ENCODE results near the gene CDK19. TPM values are rescaled to one million over a fixed set of nuclear protein-coding genes. Genes with fewer than 3 reads are reported as not detected.
"Not testable (repeated sequence)": the region's sequence is repeated elsewhere in the genome, so short reads cannot be mapped to it uniquely, and the experiment has no call there.

The CDK19 gene
- total and polyA plus RNA-seq, 12 donors = 3.5 to 59.1 (median 7.9) TPM

DNA sequence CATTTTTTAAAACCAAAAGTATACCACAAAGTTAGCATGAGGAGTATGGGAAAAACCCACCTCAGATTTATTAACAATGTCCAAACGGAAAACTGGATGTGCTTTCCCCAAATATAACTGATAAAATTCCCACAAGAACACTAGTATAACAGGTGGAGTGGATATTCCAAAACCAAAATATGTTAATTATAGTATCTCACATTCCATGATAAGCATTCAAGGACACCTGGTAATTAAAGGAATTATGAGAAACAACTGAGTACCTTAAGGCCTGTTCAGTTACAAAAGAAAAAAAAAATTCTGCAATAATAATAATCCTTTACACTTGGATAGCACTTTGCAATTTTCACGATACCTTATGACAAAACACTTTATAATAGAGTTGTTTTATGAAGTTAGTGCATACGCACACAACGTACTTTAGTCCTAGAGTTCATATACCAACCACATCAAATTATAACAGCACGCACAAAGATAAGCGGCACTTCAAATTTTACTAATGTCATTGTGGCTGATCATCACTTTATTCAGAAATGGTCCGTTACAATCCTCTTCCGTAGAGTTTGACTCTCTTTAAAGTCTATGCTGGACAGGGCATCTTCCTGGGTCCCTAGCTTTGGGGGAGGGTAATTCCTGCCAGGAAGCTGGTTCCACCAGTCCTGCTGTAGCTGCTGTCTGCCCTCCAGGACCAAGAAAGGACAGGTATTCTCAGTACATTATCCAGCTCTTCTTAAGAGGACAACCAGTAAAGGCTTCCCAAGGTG is 1.7 kb downstream of the CDK19 start:
- Histone ChIP-seq H3K4me3 (peak overlapping the region in 2 of 4 donors; percentile 68 to 81), H3K36me3 (replicated peaks in 1 of 2) (no peaks in the 10 kb centered on the region), H3K9me3 (replicated peaks in 1 of 3) (no peaks in the 10 kb centered on the region), H3K27ac (no peak overlapping the region), H3K27me3 (no peaks in the 10 kb centered on the region), H3K4me1 (replicated peaks in 1 of 2) (peaks cover 8 to 30% of the 10 kb centered on the region in 2 donors)
- intact Hi-C loops (cut with DNase I) = no loop called here
- WGBS, 4 donors = 82 to 83% (median 82%) methylated on average over 8 of the region's 8 CpGs
- TF ChIP-seq, protein P1, sequence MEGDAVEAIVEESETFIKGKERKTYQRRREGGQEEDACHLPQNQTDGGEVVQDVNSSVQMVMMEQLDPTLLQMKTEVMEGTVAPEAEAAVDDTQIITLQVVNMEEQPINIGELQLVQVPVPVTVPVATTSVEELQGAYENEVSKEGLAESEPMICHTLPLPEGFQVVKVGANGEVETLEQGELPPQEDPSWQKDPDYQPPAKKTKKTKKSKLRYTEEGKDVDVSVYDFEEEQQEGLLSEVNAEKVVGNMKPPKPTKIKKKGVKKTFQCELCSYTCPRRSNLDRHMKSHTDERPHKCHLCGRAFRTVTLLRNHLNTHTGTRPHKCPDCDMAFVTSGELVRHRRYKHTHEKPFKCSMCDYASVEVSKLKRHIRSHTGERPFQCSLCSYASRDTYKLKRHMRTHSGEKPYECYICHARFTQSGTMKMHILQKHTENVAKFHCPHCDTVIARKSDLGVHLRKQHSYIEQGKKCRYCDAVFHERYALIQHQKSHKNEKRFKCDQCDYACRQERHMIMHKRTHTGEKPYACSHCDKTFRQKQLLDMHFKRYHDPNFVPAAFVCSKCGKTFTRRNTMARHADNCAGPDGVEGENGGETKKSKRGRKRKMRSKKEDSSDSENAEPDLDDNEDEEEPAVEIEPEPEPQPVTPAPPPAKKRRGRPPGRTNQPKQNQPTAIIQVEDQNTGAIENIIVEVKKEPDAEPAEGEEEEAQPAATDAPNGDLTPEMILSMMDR (IDR thresholded peaks at IDR 0.05) = no peak
- TF ChIP-seq POLR2A (IDR thresholded peaks at IDR 0.05) = no peak
- no peak for DNase-seq

DNA sequence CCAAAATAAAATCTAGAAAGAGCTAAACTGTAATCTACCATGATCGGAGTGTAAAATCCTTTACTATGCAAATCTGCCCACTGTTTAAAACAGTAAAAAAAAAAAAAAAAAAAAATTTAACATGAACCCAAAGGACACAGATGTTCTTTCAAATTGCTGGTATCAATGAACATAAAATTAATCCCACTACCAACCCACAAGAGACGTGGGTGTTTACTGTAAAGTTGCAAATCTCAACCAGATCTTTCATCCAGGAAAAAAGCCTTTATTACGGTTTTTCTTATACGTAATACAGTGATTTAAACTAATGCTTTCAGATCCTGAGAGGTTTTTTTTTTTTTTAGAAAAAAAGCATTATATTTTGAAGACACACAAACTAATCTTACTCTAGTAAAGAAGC is 2.5 kb downstream of the CDK19 start:
- H3K27me3 ChIP-seq = no peaks in the 10 kb centered on the region
- WGBS, 4 donors = 92 to 97% (median 96%) methylated on average over 4 of the region's 4 CpGs
- H3K36me3 ChIP-seq (replicated peaks in 1 of 2) = no peaks in the 10 kb centered on the region
- H3K9me3 ChIP-seq (replicated peaks in 1 of 3) = no peaks in the 10 kb centered on the region
- H3K4me3 ChIP-seq = no peak overlapping the region
- intact Hi-C loops (cut with DNase I) = no loop called here
- TF ChIP-seq, protein P1 (IDR thresholded peaks at IDR 0.05) = no peak
- TF ChIP-seq POLR2A (IDR thresholded peaks at IDR 0.05) = no peak
- H3K27ac ChIP-seq = no peak overlapping the region
- no peak for DNase-seq
- H3K4me1 ChIP-seq (replicated peaks in 1 of 2) = peaks cover 8 to 28% of the 10 kb centered on the region in 2 donors

DNA sequence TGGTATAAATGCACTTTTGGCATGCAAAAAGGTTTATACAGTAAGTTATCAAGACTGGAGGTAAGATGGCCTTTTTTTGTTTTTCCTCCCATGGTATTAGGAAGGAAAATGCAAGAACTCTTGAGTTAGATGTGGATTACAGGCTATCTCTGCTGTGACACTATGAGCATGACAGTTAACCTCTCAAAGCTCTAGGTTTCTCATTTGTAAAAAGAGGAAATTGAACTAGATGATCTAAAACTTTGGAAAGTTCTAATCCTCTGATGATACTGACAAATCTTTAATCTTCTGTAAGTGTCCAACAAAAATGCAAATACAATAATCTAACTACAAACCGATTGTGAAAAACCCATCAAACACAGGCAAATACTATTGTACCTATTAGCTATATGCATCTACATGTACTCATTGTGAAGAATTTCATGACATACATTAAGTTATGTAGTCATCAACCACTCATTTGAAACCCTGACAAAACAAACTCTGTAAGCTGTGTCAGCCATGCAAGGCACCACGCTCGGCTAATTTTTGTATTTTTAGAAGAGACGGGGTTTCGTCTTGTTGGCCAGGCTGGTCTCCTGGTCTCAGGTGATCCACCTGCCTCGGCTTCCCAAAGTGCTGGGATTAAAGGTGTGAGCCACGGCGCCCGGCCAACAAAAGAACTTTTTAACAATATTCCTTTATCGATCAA is 4.2 kb downstream of the CDK19 start:
- no peaks in the 10 kb centered on the region for H3K9me3 ChIP-seq (replicated peaks in 1 of 3)
- no peaks in the 10 kb centered on the region for H3K27me3 ChIP-seq
- TF ChIP-seq POLR2A (IDR thresholded peaks at IDR 0.05) = no peak
- TF ChIP-seq, protein P1 (IDR thresholded peaks at IDR 0.05) = no peak
- H3K36me3 ChIP-seq (replicated peaks in 1 of 2) = no peaks in the 10 kb centered on the region
- intact Hi-C loops (cut with DNase I) = no loop called here
- peaks cover 4 to 12% of the 10 kb centered on the region in 2 donors for H3K4me1 ChIP-seq (replicated peaks in 1 of 2)
- H3K4me3 ChIP-seq = no peak overlapping the region
- no peak overlapping the region for H3K27ac ChIP-seq
- WGBS, 4 donors = 96 to 97% (median 97%) methylated on average over 10 of the region's 10 CpGs
- DNase-seq = no peak

DNA sequence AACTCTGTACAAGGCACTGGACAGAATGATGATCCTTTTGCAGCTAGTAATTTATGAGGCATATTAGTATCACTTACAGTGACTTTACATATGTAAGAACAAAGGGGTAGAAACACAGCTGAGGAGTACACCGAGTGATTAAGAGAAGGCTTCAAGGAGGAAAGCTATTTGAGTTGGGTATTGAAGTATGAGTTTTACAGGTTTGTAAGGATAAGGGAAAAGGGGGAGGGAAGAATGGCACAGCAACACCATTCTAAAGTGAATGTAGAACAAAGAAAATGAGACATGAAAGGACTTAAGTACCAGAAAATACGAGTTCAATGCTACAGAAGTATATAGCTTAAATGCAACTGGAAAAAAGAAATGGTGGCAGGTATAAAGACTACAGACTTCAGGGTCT is 5.5 kb downstream of the CDK19 start:
- intact Hi-C loops (cut with DNase I) = loop anchor here in 1 of 2 donors (10.0 kb wide), 1 partner anchor 115 kb away; no protein-coding TSS in a partner anchor
- TF ChIP-seq, protein P1 (IDR thresholded peaks at IDR 0.05) = no peak
- TF ChIP-seq POLR2A (IDR thresholded peaks at IDR 0.05) = no peak
- H3K27me3 ChIP-seq = no peaks in the 10 kb centered on the region
- no peak overlapping the region for H3K4me3 ChIP-seq
- no peaks in the 10 kb centered on the region for H3K36me3 ChIP-seq (replicated peaks in 1 of 2)
- WGBS, 4 donors = 82 to 95% (median 91%) methylated on average over 2 of the region's 2 CpGs
- H3K9me3 ChIP-seq (replicated peaks in 1 of 3) = no peaks in the 10 kb centered on the region
- no peak overlapping the region for H3K27ac ChIP-seq
- no peak for DNase-seq
- H3K4me1 ChIP-seq (replicated peaks in 1 of 2) = peaks cover 4 to 11% of the 10 kb centered on the region in 2 donors

DNA sequence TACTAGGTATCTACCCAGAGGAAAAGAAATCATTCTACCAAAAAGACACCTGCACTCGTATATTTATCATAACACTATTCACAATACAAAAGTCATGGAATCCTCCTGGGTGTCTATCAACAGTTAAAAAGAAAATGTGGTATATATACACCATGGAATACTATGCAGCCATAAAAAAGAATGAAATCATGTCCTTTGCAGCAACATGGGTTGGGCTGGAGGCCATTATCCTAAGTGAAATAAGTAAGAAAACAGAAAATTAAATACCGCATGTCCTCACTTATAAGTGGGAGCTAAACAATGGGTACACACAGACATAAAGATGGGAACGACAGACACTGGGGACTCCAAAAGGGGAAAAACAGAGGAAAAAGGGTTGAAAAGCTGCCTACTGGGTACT is 13.1 kb downstream of the CDK19 start:
- not testable (repeated sequence) for DNase-seq; H3K4me1 ChIP-seq (replicated peaks in 1 of 2); H3K27me3 ChIP-seq; H3K4me3 ChIP-seq; H3K36me3 ChIP-seq (replicated peaks in 1 of 2); H3K9me3 ChIP-seq (replicated peaks in 1 of 3); H3K27ac ChIP-seq
- 91 to 97% (median 97%) methylated on average over 3 of the region's 3 CpGs for WGBS, 4 donors
- intact Hi-C loops (cut with DNase I) = loop anchor here in 1 of 2 donors (10.0 kb wide), 1 partner anchor 107 kb away; no protein-coding TSS in a partner anchor

Measured in adrenal gland (tissue), 12 donors.